ENCODE results near the gene LONP2. TPM values are rescaled to one million over a fixed set of nuclear protein-coding genes. Genes with fewer than 3 reads are reported as not detected.

LONP2 gene
- total and polyA plus RNA-seq, 10 of the 15 experiments (the other 5 are each of a cell fraction or from before 2014, with no cell fraction given) = 8.3 to 48.0 (median 34.8) TPM

DNA sequence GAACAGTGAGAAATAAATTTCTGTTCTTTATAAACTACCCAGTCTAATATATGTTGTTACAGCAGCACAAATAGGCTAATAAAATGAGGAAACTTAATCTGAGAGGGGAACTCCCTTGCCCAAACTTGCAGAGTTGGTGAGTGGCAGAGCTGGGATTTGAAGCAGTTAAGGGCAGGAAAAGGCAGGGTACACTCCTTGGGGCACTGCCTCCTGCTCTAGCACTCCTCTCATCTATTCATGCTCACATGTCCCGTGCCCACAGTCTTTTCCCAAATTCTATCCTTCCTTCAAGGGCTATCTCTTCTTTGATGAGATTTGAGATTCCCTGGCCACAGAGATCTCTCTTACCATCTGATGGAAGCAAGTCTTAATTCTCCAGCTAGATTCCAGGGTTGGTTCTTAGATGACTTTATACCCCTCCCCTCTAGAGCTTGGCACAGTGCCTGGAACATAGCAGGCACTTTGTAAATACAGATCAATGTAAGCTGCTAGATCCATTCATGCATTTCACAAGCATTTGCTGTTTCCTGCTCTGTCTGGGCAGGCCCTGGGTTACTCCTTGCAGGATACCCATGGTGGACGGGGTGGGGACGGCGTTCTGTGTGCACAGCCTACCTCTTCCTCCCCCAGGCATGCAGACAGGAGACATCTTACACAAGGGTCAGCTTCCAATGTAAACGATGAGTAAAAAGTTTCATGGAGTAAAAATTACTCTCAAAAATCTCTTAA lies 49.1 kb upstream of the LONP2 start:
- intact Hi-C loops (cut with micrococcal nuclease; ENCODE audit: unreplicated experiment) (no loop called here), in situ Hi-C loops (cut with MboI) (no loop called here)
- no peak overlapping the region for H3K9ac ChIP-seq (ENCODE audit: control insufficient read depth, insufficient read depth, low read length)
- no peaks in the 10 kb centered on the region for H3K79me2 ChIP-seq (ENCODE audit: control insufficient read depth, insufficient read depth, low read length)
- RAD21 ChIA-PET (ENCODE audit: unreplicated experiment) = no interaction called here
- no peaks in the 10 kb centered on the region for H3K27me3 ChIP-seq (replicated peaks in 1 of 2; ENCODE audit: control insufficient read depth in 2 of 2, insufficient read depth in 2 of 2, low read length in 1 of 2)
- no peaks in the 10 kb centered on the region for H3K4me1 ChIP-seq (ENCODE audit: control insufficient read depth, insufficient read depth, low read length)
- CTCF ChIA-PET = interaction anchor here (1.1 kb wide), 1 partner anchor 434 kb away, joined by 3 read pairs; no protein-coding TSS in a partner anchor
- H3K27ac ChIP-seq (ENCODE audit: control insufficient read depth, insufficient read depth) = no peak overlapping the region
- DNase-seq (ENCODE audit: low read depth, low spot score) (no peak), ATAC-seq (no peak; the same call in 2 of the 3 replicates), FAIRE-seq (no peak)
- BruUV-seq (replicated peaks) = no TSS peak
- WGBS (ENCODE audit: insufficient coverage, insufficient replicate concordance, low lambda C conversion rate, missing lambda C conversion rate) = 23% methylated on average over 5 of the region's 5 CpGs
- SMC1A ChIA-PET (ENCODE audit: uncharacterized antibody, unreplicated experiment) = no interaction called here
- no peaks in the 10 kb centered on the region for H4K20me1 ChIP-seq (ENCODE audit: control insufficient read depth, insufficient read depth)
- no peaks in the 10 kb centered on the region for H3K9me3 ChIP-seq (replicated peaks; ENCODE audit: control insufficient read depth, insufficient read depth, low read length)
- POLR2A ChIA-PET = no interaction called here
- TF ChIP-seq KLF5 (IDR thresholded peaks at IDR 0.05; ENCODE audit: partially characterized antibody) (no peak), YY1 (IDR thresholded peaks at IDR 0.05; ENCODE audit: low read depth, low read length) (no peak), SREBF2 (IDR thresholded peaks at IDR 0.05; ENCODE audit: low read length) (no peak), RAD51 (IDR thresholded peaks at IDR 0.05) (no peak), KDM1A (IDR thresholded peaks at IDR 0.05; ENCODE audit: borderline replicate concordance) (no peak), ZNF622 (IDR thresholded peaks at IDR 0.05) (no peak)
- TF ChIP-seq, protein P1, sequence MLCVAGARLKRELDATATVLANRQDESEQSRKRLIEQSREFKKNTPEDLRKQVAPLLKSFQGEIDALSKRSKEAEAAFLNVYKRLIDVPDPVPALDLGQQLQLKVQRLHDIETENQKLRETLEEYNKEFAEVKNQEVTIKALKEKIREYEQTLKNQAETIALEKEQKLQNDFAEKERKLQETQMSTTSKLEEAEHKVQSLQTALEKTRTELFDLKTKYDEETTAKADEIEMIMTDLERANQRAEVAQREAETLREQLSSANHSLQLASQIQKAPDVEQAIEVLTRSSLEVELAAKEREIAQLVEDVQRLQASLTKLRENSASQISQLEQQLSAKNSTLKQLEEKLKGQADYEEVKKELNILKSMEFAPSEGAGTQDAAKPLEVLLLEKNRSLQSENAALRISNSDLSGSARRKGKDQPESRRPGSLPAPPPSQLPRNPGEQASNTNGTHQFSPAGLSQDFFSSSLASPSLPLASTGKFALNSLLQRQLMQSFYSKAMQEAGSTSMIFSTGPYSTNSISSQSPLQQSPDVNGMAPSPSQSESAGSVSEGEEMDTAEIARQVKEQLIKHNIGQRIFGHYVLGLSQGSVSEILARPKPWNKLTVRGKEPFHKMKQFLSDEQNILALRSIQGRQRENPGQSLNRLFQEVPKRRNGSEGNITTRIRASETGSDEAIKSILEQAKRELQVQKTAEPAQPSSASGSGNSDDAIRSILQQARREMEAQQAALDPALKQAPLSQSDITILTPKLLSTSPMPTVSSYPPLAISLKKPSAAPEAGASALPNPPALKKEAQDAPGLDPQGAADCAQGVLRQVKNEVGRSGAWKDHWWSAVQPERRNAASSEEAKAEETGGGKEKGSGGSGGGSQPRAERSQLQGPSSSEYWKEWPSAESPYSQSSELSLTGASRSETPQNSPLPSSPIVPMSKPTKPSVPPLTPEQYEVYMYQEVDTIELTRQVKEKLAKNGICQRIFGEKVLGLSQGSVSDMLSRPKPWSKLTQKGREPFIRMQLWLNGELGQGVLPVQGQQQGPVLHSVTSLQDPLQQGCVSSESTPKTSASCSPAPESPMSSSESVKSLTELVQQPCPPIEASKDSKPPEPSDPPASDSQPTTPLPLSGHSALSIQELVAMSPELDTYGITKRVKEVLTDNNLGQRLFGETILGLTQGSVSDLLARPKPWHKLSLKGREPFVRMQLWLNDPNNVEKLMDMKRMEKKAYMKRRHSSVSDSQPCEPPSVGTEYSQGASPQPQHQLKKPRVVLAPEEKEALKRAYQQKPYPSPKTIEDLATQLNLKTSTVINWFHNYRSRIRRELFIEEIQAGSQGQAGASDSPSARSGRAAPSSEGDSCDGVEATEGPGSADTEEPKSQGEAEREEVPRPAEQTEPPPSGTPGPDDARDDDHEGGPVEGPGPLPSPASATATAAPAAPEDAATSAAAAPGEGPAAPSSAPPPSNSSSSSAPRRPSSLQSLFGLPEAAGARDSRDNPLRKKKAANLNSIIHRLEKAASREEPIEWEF (IDR thresholded peaks at IDR 0.05; ENCODE audit: insufficient replicate concordance, low read depth, low read length) = no peak
- TF ChIP-seq, protein P2, sequence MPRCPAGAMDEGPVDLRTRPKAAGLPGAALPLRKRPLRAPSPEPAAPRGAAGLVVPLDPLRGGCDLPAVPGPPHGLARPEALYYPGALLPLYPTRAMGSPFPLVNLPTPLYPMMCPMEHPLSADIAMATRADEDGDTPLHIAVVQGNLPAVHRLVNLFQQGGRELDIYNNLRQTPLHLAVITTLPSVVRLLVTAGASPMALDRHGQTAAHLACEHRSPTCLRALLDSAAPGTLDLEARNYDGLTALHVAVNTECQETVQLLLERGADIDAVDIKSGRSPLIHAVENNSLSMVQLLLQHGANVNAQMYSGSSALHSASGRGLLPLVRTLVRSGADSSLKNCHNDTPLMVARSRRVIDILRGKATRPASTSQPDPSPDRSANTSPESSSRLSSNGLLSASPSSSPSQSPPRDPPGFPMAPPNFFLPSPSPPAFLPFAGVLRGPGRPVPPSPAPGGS (IDR thresholded peaks at IDR 0.05; ENCODE audit: borderline replicate concordance, insufficient read depth, low read depth, low read length, poor library complexity, severe bottlenecking) = no peak
- no peaks in the 10 kb centered on the region for H3K36me3 ChIP-seq (ENCODE audit: control insufficient read depth in 2 of 2, insufficient read depth in 2 of 2, low read length in 1 of 2)
- H3K4me3 ChIP-seq = no peak overlapping the region
- no peak overlapping the region for H3K4me2 ChIP-seq (ENCODE audit: control insufficient read depth, insufficient read depth)
- H2AFZ ChIP-seq (ENCODE audit: control insufficient read depth, low read depth, low read length) = no peak overlapping the region
